ENCODE data around the gene PCSK7.

The PCSK7 gene

GRCh38 chr11:117175104-117175503 lies 56.8 kb downstream of the PCSK7 start:
- TF ChIP-seq CTCF (IDR thresholded peaks at IDR 0.05; ENCODE audit: low read length, missing control alignments) = no peak
- no peak for DNase-seq (ENCODE audit: low read depth)
- H3K4me3 ChIP-seq (replicated peaks; ENCODE audit: low read depth, low read length) = no peak overlapping the region

GRCh38 chr11:117172724-117173421 lies 59.0 kb downstream of the PCSK7 start:
- peak; percentile 76 for DNase-seq (ENCODE audit: low read depth)
- TF ChIP-seq CTCF (IDR thresholded peaks at IDR 0.05; ENCODE audit: low read length, missing control alignments) = no peak
- no peak overlapping the region for H3K4me3 ChIP-seq (replicated peaks; ENCODE audit: low read depth, low read length)

- no peak overlapping the region for H3K4me3 ChIP-seq (replicated peaks; ENCODE audit: low read depth, low read length)
- peak; percentile 44 for DNase-seq (ENCODE audit: low read depth)
- TF ChIP-seq CTCF (IDR thresholded peaks at IDR 0.05; ENCODE audit: low read length, missing control alignments) = no peak
Measured at GRCh38 chr11:117171404-117172061, 60.3 kb downstream of the PCSK7 start.

- TF ChIP-seq CTCF (IDR thresholded peaks at IDR 0.05; ENCODE audit: low read length, missing control alignments) = no peak
Measured at GRCh38 chr11:117171007-117171403, 60.9 kb downstream of the PCSK7 start.

GRCh38 chr11:117170210-117170609 lies 61.7 kb downstream of the PCSK7 start:
- no peak overlapping the region for H3K4me3 ChIP-seq (replicated peaks; ENCODE audit: low read depth, low read length)
- DNase-seq (ENCODE audit: low read depth) = no peak
- no peak for TF ChIP-seq CTCF (IDR thresholded peaks at IDR 0.05; ENCODE audit: low read length, missing control alignments)

More at GRCh38 chr11:117171007-117171403, 60.9 kb downstream of the PCSK7 start:
- H3K4me3 ChIP-seq (replicated peaks; ENCODE audit: low read depth, low read length) = no peak overlapping the region
- DNase-seq (ENCODE audit: low read depth) = no peak

- H3K4me3 ChIP-seq (replicated peaks; ENCODE audit: low read depth, low read length) = no peak overlapping the region
- no peak for DNase-seq (ENCODE audit: low read depth)
- no peak for TF ChIP-seq CTCF (IDR thresholded peaks at IDR 0.05; ENCODE audit: low read length, missing control alignments)
Measured at GRCh38 chr11:117169736-117170135, 62.1 kb downstream of the PCSK7 start.

Measured in fibroblast of pulmonary artery (primary cell).